Stimulated activated CD4-positive, alpha-beta T cell treated with anti-CD3 and anti-CD28 coated beads, Interleukin-12 subunit alpha, Interleukin-12 subunit beta, amount 100 ng/mL, for 4 hours (primary cell): ENCODE data around the gene SLC25A41.
"Not testable (repeated sequence)": the region's sequence is repeated elsewhere in the genome, so short reads cannot be mapped to it uniquely, and the experiment has no call there.

ENCODE experiments used
- DNase-seq: peaks from one replicate; pipeline ENCODE4 v3.0.0-alpha.2; 2020

The SLC25A41 gene

DNA sequence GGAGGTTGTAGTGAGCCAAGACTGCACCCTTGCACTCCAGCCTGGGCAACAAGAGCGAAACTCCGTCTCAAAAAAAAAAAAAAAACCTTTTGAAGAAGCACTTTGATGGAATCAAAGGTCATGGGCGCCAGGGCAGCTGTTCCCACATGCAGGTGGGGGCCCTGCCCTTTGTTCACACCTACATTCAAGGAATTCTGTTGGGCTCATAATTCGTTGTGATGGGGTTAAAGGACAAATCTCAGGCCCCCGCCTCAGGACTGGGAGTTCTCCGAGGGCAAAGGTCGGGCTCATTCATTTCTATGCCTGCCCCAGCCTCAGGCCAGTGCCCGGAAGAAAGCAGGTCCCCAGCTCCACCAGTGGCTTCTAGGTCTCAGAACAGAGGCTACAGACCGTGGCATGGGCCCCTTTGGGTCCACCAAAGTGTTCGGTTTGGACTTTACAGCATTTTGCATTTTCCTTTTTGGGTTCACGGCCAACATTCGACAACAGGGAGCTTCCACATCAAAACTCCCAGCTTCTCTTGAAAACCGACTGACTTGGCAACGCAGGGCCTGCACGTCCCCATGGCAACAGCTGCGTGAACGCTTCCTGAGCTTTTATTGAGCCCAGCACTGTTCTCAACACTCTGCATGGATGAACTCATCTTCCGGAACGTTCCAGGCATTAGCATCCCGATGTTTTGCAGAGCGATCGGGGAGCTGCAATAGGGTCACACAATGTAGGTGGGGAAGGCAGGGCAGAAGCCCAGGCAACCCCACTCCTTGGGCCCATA is 30.5 kb downstream of the SLC25A41 start:
- DNase-seq = no peak

DNA sequence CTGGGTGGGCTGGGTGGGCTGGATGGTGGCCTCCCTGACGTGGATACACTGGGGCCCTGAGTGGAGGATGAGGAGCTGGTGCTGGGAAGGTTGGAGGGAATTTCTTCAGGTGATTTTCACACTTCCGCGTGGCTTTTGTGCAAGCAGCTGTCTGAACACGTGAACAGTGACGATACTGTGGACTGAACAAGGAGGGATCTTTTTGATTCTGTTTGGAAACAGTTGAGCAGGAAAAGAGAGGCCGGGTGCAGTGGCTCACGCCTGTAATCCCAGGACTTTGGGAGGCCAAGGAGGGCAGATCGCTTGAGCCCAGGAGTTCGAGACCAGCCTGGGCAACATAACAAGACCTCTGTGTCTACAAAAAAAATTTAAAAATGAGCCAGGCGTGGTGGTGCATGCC is 31.5 kb downstream of the SLC25A41 start:
- DNase-seq = no peak

- not testable (repeated sequence) for DNase-seq
Observed at GRCh38 chr19:6400062-6400944, 33.3 kb downstream of the SLC25A41 start.

- no peak for DNase-seq
Observed at GRCh38 chr19:6396305-6396704, 37.3 kb downstream of the SLC25A41 start.

DNA sequence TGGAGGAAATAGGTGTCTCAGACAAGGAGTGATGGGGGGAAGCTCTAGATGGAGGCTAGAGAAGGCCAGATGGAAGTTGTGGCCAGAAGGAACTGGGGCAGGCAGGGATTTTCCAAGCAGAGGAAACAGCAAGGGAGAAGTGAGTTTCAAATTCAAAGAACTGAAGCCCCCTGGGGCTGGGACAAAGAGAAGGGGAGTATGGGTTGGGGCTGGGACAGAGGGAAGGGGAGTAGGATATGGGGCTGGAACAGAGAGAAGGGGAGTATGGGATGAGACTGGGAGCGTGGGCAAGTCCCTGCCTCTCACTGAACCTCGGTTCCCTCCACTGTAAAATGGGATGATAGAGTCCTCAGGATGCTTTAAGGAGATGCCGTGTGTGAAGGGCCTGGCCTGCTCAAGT is 38.7 kb downstream of the SLC25A41 start:
- DNase-seq = no peak

GRCh38 chr19:6393983-6394412 is 39.6 kb downstream of the SLC25A41 start:
- peak; percentile 70 for DNase-seq

GRCh38 chr19:6393074-6393982 is 40.2 kb downstream of the SLC25A41 start, which contains the start of gene GTF2F1:
TSS of gene GTF2F1 (minus strand) at chr19:6393164. CDS start at chr19:6392995, 169 bp downstream.
- peak; percentile 92 for DNase-seq

- no peak for DNase-seq
Observed at GRCh38 chr19:6392221-6393073, 41.1 kb downstream of the SLC25A41 start.

DNA sequence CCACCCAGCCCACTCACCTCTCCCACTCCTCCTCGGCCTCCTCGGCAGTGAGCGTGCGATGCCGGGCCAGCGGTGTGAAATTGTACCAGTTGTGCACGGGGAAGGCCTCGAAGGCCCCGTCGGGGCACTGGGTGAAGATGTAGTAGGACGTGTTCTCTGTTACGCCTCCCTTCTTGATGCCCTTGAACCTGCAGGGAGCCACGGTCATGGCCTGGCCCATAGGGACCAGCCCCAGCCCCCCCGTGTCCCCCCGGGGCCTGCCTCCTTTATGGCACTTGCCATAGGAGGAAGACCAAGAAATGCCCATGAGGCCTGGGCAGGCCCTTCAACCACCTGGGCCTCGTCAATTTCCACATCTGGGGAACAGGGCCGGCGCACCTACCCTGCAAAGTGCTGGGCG is 46.2 kb downstream of the SLC25A41 start:
- no peak for DNase-seq

DNA sequence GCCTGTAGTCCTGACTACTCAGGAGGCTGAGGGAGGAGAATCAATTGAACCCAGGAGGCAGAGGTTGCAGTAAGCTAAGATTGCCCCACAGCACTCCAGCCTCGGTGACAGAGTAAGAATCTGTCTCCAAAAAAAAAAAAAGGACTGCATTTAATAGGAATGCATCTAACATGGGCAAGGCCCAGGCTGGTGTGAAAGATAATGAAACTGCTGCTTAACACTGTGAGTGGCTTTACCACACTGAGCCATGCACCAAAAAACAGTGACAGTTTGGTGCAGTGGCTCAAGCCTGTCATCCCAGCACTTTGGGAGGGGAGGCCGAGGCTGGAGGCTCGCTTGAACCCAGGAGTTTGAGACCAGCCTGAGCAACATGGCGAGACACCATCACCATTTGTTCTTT is 49.2 kb downstream of the SLC25A41 start:
- DNase-seq = no peak

DNA sequence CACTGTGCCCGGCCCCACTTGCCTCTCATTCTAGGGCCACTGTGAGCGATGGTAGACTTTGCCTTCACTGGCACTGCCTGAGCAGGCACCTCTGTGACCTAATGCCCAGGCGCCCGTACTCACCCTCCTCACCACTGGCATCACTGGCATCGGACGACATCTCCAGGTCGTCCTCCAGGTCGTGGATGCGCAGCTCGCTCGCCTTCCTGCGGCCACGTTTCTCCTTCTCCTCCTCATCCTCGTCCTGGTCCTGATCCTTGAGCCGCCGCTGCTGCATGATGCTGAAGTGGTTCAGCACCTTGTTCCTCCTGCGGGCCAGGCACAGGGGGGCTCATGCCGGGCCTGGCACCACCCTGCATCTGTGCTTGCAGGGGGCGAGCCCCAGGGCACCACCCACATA is 50.4 kb downstream of the SLC25A41 start:
- DNase-seq = no peak

DNA sequence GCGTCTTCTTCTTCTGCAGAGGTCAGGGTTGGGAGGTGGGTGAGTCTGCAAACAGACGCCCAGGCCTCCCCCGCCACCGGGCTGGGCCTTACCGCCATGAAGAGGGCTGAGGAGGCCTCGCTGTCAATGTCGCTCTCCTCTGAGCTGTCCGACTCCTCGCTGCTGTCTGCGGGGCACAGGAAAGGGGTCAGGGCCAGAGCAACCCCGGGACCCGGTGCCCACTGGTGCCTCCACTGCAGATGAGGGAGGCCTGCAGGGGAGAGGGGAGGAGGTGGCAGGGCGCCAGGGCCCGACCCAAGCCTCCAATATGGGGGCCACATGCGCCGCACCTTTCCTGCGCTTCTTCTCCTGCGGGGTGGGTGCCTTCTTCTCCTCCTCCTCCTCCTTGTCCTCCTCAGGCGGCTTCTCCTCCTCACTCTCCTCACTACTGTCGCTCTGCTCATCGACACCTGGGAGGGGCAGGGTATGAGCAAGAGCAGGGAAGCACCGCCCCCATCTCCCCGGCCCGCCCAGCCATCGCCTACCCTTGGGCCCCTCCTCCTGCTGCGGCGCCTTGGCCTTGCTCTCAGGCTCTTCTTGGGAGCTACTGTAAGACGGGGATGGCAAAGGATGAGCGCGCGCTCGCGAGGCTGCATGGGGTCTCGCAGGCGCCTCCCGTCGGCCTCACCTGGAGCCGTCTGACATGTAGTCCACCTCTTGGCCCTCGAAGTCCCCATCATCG is 52.4 kb downstream of the SLC25A41 start:
- no peak for DNase-seq

DNA sequence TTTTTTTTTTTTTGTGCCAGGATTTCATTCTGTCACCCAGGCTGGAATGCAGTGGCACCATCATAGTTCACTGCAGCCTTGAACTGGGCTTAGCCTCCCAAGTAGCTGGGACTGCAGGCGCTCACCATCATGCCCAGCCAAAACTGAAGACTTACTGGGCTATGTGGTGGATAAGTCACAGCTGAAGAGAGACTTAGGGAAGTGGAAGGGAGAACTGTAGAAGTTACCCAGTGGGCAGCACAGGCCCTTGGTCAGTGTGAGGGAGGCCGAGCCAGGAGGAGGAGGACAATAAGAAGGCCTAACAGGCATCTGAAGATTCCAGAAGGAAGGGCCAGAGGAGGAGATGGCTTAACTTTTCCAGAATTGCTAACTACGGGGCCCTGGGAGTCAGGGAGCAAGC is 53.8 kb downstream of the SLC25A41 start:
- no peak for DNase-seq

- DNase-seq = no peak
Observed at GRCh38 chr19:6378486-6378885, 55.1 kb downstream of the SLC25A41 start.

GRCh38 chr19:6378041-6378440 is 55.5 kb downstream of the SLC25A41 start:
- DNase-seq = no peak

- no peak for DNase-seq
Observed at GRCh38 chr19:6376512-6377190, 56.9 kb downstream of the SLC25A41 start.
